Retina (tissue), 1 donor: Measurements from ENCODE around the gene IARS1.
A peak's percentile ranks its signal among the peaks of the same experiment; 100 is the strongest.

Experiments used
- DNase-seq: peaks from one replicate; pipeline ENCODE4 v3.0.0-alpha.2; 2016

IARS1 gene

DNA sequence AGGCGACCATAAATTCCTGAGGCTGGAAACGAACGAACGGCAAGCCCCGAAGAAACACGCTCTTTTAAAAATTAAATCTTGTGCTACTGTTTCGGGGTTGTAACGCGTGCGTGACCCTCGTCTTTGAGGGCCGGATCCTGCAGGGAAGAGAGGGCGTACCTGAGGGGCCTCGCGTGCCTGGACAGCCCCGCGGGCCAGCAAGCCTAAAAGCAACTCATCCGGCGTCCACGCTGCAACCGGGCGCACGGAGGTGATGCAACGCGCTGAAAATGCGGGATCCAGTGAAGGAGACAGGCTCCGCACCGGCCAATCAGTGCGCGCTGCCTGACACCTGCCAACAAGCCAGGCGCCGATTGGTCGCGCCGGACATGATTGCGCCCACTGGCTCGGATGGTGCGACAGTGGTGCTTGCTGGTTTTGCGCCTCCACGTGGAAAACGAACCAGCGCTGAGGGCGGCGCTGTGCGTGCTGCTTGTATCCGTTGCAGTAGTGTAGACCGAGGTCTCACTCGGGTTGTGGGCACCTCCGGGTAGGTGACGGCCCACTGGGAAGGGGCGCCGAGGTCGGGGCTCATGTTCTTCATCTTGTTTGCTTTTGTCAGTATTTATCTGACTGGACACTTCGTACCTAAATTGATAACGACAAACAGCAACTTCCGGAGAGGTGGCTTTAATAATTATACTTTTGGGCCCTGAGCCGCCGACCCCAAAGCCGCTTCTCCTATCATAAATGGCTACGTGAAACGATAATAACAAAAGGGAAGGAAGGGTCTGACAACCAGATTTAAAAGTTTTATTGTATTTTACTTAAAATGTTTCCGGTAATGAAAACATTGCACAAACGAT, at the start of gene IARS1:
Gene IARS1, minus strand, starts transcription at position 246 of the 845 bp plus-strand sequence. CDS start 4,278 bp downstream, outside the sequence.
- DNase-seq = peak; percentile 100

GRCh38 chr9:92342825-92343488, 49.5 kb upstream of the IARS1 start:
- DNase-seq = no peak

DNA sequence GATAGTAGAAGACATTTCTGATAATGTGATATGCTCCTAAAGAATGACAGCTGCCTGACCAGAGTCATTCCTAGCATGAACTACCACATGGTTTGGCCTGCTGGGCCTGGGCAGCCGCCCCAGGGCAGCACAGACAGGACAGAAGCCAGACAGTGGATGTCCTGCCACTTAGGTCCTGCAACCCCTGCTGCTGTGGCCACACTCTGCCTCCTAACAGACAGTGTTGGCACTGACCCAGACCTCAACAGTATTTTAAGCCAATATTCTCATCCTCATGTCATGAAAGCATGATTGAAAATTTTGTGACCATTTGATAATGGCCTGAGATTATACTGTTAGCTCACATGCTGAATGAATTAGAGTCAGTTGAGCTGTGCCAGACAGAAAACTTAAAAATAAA, 48.1 kb upstream of the IARS1 start:
- DNase-seq = no peak

GRCh38 chr9:92333282-92333634, 39.8 kb upstream of the IARS1 start:
- DNase-seq = no peak

DNA sequence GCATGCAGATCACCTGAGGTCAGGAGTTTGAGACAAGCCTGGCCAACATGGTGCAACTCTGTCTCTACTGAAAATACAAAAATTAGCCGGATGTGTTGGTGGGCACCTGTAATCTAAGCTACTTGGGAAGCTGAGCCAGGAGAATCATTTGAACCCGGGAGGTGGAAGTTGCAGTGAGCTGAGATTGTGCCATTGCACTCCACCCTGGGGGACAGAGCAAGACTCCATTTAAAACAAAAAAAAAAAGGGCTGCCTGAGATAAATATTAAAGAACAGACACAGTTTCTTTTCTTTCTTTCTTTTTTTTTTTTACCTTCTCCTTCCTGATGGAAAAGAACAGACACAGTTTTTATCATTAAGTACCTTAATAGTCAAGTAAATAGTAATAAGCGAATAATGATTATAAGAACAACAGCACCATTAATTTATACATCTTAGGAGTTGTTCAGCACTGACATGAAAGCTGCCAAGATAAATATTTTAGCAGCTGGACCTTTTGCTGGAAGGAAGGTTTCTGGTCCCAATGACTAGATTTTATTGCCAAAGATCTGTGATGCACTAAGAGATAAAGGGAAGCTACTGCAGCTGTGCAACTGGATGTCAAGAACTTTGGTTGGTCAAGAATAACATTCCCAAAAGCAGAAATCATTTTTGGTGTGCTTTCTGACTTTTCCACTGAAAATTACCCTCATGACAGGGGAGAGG, 39.2 kb upstream of the IARS1 start:
- no peak for DNase-seq

DNA sequence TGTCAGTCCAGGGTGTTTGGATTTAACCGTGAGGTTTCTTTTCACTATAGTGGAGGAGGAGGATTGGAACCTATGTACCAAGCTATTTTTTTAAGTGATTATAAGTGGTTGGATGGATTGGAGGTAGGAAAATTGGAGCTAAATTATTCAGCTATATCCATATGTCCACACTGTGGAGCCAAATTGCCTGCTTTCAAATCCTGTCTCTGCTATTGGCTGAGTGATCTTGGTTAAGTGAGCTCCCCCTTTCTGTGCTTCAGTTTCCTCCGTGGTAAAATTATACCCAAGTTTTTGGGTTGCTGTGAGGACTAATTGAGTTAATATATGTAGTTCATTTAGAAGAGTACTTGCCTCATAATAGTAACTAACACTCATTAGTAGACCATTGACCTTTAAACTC, 34.7 kb upstream of the IARS1 start:
- DNase-seq = no peak

DNA sequence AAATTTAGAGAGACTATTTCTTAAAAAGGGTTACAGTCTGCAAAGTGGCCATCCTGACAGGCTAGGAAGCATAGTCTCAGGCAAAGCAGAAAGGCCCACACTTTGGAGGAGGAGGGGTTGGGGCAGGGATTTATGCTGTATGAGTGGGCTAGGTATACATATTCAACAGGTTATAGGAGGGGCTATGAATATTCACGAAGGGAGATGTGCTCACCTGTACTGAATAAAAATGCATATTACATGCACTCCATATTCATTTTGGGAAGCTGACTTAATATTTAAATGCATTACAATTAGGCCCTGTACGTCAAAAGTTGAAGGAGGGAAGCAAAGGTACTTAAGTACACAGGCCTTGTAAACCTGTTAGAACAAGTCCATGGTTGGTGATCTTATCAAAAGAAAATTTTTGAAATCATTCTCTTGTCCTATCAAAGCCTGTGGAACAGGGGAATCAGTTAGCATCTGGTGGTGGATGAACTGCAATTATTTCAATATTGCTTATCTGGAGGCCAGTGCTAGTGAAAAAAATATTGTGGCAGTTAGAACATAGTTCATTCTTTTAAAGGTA, 33.9 kb upstream of the IARS1 start:
- no peak for DNase-seq

DNA sequence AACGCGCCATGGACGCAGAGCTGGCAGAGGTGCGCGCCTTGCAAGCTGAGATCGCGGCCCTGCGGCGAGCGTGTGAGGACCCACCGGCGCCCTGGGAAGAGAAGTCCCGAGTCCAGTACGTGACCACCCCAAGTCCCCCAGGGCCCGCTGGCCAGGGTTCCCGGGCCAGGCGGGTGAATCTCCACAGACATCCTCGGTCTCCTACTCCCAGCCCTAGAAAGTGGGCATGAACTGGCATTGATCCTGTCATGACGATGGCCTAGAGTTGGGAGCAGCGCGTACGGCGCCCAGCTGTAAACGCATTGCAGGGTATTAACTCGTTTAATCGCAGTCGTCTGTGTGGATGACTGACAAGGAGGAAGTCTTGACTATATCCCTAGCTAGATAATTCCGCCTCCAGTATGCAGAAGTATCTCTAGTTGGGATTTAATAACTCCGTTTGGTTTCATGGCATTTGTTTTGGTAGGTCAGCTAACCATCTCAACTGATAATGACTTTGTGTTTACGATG, 32.5 kb upstream of the IARS1 start:
- no peak for DNase-seq

- peak; percentile 100 for DNase-seq
These were observed 31.9 kb upstream of the IARS1 start, which contains the start of the genes CENPP and NOL8 for GRCh38 chr9:92325269-92325990. CENPP (plus strand) TSS chr9:92325953. NOL8 (minus strand) TSS chr9:92325350; CDS start chr9:92324161, 1,189 bp downstream.

GRCh38 chr9:92324889-92325268, 31.4 kb upstream of the IARS1 start:
- DNase-seq = no peak

DNA sequence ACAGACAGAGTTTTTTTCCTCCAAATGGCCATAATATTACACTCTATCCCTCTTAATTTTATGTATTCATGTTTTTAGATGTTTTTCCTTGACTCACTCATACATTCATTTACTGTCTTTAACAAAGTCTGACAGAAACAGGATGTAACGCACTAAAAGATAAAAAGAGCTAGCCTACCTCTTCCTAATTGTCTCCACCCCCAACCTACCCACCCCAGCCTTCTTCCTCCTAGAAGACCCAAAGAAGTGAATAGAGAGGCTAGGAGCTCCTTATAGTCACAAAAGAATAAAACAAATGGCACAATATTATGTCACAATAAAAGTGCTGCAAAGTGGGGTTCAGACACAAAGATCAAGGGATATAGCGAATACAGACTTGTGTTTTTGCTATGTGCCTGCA, 30.9 kb upstream of the IARS1 start:
- DNase-seq = no peak

DNA sequence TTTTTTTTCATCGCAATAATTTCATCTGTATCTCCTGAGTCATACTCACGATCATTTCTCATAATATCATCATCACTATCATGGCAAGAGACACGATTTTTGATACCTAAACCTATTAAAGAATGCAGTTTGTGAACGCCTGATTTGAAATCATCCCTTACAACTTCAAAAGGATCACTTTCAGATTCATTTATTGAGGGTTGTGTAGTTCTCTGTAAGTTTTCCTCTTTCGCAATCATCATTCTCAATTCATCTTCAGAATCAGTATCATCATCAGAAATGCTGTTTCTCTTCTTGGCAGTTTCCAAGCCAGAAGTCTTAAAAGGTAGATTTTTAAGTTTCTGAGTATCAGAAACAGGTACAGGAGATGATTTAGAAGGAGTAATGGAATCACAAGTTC, 22.0 kb upstream of the IARS1 start:
- no peak for DNase-seq

GRCh38 chr9:92313624-92314012, 20.1 kb upstream of the IARS1 start:
- DNase-seq = no peak

GRCh38 chr9:92312887-92313623, 19.6 kb upstream of the IARS1 start:
- no peak for DNase-seq

GRCh38 chr9:92310562-92310961, 17.1 kb upstream of the IARS1 start:
- no peak for DNase-seq

DNA sequence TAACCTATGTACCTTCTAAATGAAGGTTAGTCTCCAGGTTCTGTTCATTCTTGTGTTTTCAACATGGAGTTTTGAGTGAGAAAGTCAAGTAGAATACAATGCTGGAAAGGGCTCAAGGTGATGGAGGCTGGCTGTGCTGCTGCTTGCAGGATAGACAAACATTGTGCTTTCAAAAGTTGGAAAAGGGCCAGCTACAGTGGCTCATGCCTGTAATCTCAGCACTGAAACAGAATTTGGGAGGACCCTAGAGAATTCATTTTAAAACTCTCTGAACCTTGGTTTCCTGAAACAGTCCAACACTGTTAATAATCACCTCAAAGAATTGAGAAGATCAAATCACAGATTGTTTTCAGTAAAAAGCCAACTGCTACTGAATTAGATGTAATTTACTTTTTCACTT, 15.4 kb upstream of the IARS1 start:
- DNase-seq = no peak

- no peak for DNase-seq
These were observed 7.4 kb upstream of the IARS1 start for GRCh38 chr9:92300936-92301335.

DNA sequence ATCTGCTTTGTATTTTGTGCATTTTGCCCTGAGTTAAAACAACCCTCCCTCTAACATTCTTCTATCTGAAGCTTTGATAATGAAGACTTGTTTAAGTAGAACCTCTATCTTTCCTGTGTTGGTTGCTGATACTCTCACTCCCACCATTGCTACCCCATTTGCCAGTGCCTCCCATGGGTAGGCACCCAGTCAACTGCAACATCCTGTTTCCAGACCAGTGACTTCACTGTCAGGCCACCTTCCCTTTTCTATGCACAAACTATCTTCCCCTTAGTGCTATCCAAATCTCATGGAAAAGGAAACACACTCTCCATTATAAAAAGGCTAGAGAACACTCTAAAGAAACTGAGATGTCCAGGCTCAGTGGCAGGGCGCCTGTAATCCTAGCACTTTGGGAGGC, 5.6 kb upstream of the IARS1 start:
- DNase-seq = no peak

DNA sequence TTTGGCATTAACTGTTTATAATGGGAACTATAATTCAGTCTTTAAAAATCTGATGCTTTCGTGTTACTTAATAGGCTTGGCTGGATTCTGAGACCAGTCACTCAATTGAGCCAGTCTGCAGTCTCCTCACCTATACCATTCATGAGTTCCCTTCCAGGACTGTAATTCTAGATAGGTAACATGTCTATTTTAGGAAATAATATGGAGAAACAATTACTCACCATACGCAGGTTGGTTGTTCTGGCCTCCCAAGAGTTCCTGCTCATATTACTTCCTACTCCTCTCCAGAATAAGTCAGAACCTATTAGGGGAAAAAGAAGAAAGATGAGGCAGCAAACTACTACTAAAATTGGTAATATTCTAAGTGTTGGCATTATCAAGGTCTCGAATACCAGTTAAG, 4.5 kb upstream of the IARS1 start:
- no peak for DNase-seq

- no peak for DNase-seq
These were observed 4.1 kb upstream of the IARS1 start for GRCh38 chr9:92297611-92298010.

GRCh38 chr9:92295827-92296258, 2.3 kb upstream of the IARS1 start:
- no peak for DNase-seq
